ENCODE data around the gene SH2D3C. TPM values are rescaled to one million over a fixed set of nuclear protein-coding genes. Genes with fewer than 3 reads are reported as not detected.

SH2D3C gene
- total RNA-seq, 4 donors from 2014 or later = 1.4 to 22.3 (median 4.1) TPM

DNA sequence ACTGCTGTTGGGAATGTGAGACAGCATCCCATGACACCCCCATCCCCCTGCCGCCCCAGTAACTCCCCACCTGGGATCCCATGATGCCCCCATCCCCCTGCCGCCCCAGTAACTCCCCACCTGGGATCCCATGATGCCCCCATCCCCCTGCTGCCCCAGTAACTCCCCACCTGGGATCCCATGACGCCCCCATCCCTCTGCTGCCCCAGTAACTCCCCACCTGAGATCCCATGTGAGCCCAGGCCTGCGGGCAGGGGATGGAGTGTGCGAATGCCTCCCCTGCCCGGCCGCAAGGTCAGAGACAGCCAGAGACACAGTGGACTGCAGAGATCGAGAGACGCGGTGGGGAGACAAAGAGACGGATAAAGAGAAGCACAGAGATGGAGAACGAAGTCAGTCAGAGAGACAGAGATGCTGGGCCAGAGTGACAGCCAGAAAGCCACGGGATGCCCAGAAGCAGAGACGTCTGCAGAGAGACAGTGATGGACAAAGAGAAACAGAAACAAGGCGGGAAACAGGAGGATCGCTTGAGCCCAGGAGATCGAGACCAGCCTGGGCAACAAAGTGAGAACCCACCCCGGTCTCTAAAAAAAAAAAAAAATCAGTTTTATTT, 992 bp downstream of the SH2D3C start:
- Histone ChIP-seq H3K27ac (peak overlapping the region; percentile 27 to 88 (median 74)), H3K36me3 (no peaks in the 10 kb centered on the region), H3K9me3 (no peaks in the 10 kb centered on the region), H3K4me3 (peak overlapping the region; percentile 17 to 50 (median 44)), H3K27me3 (no peaks in the 10 kb centered on the region), H3K4me1 (peaks cover 0 to 12% (median 4%) of the 10 kb centered on the region in 4 donors)
- TF ChIP-seq, protein P1, sequence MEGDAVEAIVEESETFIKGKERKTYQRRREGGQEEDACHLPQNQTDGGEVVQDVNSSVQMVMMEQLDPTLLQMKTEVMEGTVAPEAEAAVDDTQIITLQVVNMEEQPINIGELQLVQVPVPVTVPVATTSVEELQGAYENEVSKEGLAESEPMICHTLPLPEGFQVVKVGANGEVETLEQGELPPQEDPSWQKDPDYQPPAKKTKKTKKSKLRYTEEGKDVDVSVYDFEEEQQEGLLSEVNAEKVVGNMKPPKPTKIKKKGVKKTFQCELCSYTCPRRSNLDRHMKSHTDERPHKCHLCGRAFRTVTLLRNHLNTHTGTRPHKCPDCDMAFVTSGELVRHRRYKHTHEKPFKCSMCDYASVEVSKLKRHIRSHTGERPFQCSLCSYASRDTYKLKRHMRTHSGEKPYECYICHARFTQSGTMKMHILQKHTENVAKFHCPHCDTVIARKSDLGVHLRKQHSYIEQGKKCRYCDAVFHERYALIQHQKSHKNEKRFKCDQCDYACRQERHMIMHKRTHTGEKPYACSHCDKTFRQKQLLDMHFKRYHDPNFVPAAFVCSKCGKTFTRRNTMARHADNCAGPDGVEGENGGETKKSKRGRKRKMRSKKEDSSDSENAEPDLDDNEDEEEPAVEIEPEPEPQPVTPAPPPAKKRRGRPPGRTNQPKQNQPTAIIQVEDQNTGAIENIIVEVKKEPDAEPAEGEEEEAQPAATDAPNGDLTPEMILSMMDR (IDR thresholded peaks at IDR 0.05) = no peak
- no peak for TF ChIP-seq POLR2A (IDR thresholded peaks at IDR 0.05)
- no peak for DNase-seq

DNA sequence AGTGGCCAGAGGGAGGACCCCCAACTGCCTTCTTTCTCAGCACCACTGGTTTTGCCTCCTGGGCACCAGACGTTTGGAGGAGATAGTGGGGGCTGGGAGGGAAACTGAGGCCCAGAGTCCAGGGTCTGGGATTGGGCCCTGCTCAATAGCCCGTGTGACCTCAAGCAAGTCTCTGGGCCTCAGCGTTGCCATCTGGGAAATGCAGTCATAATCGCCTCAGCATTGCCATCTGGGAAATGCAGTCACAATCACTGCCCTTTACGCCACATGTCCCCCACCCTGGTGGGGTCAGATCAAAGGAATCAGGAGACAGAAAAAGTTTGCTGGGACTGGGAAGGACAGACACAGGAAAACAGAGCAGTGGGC, 1.6 kb downstream of the SH2D3C start:
- H3K36me3 ChIP-seq = no peaks in the 10 kb centered on the region
- DNase-seq = no peak
- no peak for TF ChIP-seq POLR2A (IDR thresholded peaks at IDR 0.05)
- TF ChIP-seq, protein P1 (IDR thresholded peaks at IDR 0.05) = no peak
- H3K27me3 ChIP-seq = no peaks in the 10 kb centered on the region
- peak overlapping the region; percentile 27 to 88 (median 74) for H3K27ac ChIP-seq
- peak overlapping the region; percentile 17 to 50 (median 44) for H3K4me3 ChIP-seq
- no peaks in the 10 kb centered on the region for H3K9me3 ChIP-seq
- peaks cover 0 to 12% (median 3%) of the 10 kb centered on the region in 4 donors for H3K4me1 ChIP-seq

DNA sequence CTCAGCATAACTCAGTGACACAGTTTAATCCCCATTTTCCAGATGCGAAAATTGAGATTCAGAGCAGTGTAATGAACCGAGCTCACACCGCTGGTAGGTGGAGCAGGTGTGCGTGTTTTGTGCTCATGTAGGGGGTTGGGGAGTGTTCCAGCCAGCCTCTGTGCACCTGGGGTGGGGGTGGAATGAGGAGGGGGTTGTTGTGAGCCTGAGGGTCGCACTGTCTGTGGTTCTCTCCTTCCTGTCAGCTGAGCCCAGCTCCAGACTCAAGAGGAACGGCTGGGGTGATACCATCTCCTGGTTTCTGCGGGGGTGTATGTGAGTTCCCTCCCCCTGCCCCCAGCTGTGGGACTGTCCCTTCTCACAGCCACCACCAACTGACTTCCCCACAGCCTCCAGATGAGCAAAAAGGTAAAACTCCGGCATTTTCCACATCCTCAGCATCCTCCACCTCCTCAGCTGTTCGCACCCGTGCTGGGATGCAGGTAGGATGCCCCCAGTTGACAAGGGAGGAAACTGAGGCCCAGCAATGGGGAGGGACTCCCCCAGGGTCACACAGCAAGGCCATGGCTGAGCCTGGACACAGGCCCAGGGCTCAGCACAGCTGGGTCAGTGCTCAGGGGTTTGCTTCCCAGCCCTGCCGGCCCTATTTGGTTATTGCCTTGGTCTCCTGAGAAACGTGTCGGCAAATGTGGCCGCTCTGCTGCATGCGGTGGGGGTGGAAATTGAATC, 2.1 kb downstream of the SH2D3C start:
- no peak for TF ChIP-seq POLR2A (IDR thresholded peaks at IDR 0.05)
- TF ChIP-seq, protein P1 (IDR thresholded peaks at IDR 0.05) = no peak
- H3K27ac ChIP-seq = peak overlapping the region; percentile 27 to 88 (median 74)
- peak overlapping the region; percentile 17 to 50 (median 44) for H3K4me3 ChIP-seq
- H3K9me3 ChIP-seq = no peaks in the 10 kb centered on the region
- DNase-seq = peak in 2 of 3 donors; percentile 91 to 93
- no peaks in the 10 kb centered on the region for H3K36me3 ChIP-seq
- no peaks in the 10 kb centered on the region for H3K27me3 ChIP-seq
- peaks cover 0 to 12% (median 3%) of the 10 kb centered on the region in 4 donors for H3K4me1 ChIP-seq

DNA sequence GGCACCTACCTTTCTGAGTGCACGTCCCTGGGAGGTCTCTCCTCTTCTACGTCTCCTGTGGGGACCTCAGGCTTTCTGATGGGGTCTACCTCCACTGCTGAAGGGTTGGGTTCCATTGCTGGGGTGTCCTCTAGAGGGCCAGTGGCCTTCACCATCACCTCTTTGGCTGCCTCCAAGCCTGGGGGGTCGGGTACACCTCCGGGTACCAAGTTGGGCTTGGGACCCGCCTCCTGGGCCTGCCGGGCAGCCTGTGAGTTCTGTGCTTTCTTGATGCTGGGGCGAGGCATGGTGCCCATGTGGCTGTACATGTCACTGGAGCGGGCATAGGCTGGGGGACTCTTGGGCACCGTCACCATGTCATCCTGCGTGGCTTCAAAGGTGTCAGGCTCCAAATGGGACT, 4.5 kb downstream of the SH2D3C start:
- no peak for DNase-seq
- H3K27ac ChIP-seq = no peak overlapping the region
- no peak for TF ChIP-seq POLR2A (IDR thresholded peaks at IDR 0.05)
- TF ChIP-seq, protein P1 (IDR thresholded peaks at IDR 0.05) = no peak

DNA sequence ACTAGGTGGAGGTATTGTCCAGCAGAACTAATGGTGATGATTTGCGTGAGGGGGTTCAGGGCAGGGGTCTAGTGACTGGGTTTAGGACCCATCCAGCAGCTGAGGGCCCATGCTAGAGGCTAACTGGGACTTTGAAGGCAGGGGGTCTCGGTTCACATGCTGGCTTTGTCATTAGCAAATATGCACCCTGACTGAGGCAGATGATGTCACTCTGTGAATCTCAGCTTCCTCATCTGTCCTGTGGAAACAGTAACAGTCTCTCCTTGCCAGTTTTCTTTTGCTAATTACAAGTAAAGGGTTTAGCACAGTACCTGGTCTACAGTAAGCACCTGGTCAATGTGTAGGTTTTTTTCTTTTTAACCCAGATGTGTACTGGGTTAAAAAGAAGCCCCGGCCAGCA, 5.2 kb downstream of the SH2D3C start:
- H3K27me3 ChIP-seq = no peaks in the 10 kb centered on the region
- TF ChIP-seq, protein P1 (IDR thresholded peaks at IDR 0.05) = no peak
- no peak for TF ChIP-seq POLR2A (IDR thresholded peaks at IDR 0.05)
- H3K9me3 ChIP-seq = no peaks in the 10 kb centered on the region
- H3K4me1 ChIP-seq = peaks cover 0 to 20% (median 11%) of the 10 kb centered on the region in 4 donors
- no peak overlapping the region for H3K4me3 ChIP-seq
- H3K27ac ChIP-seq = no peak overlapping the region
- DNase-seq = no peak
- H3K36me3 ChIP-seq = no peaks in the 10 kb centered on the region

More for the DNA sequence above, 4.5 kb downstream of the SH2D3C start:
- no peak overlapping the region for H3K4me3 ChIP-seq
- H3K4me1 ChIP-seq = peaks cover 0 to 19% (median 13%) of the 10 kb centered on the region in 4 donors
- no peaks in the 10 kb centered on the region for H3K36me3 ChIP-seq
- H3K27me3 ChIP-seq = no peaks in the 10 kb centered on the region
- H3K9me3 ChIP-seq = no peaks in the 10 kb centered on the region

Measured in Peyer's patch (tissue), 4 donors.